Stimulated activated CD4-positive, alpha-beta T cell treated with anti-CD3 and anti-CD28 coated beads, Interleukin-1b, Interleukin-23, amount 100 ng/mL, for 48 hours (primary cell): Measurements from ENCODE around the gene IL17RA.
"Not testable (repeated sequence)": the region's sequence is repeated elsewhere in the genome, so short reads cannot be mapped to it uniquely, and the experiment has no call there.

Source experiments
- DNase-seq: peaks from one replicate; pipeline ENCODE4 v3.0.0-alpha.2; 2020

IL17RA gene

GRCh38 chr22:17084554-17085276 lies at the start of gene IL17RA:
TSS of gene IL17RA (plus strand) at chr22:17085000. CDS start at chr22:17085092, 92 bp downstream.
- peak; percentile 91 for DNase-seq

- no peak for DNase-seq
These were observed 49.6 kb upstream of the IL17RA start for GRCh38 chr22:17035246-17035645.

- not testable (repeated sequence) for DNase-seq
These were observed 48.6 kb upstream of the IL17RA start for GRCh38 chr22:17035976-17036841.

- not testable (repeated sequence) for DNase-seq
These were observed 47.7 kb upstream of the IL17RA start for GRCh38 chr22:17036842-17037711.

GRCh38 chr22:17043521-17043920 lies 41.3 kb upstream of the IL17RA start:
- DNase-seq, result no peak

- no peak for DNase-seq
These were observed 38.0 kb upstream of the IL17RA start for GRCh38 chr22:17046566-17047348.

- DNase-seq, result no peak
These were observed 37.1 kb upstream of the IL17RA start for GRCh38 chr22:17047656-17048055.

GRCh38 chr22:17056058-17056457 lies 28.7 kb upstream of the IL17RA start:
- no peak for DNase-seq

GRCh38 chr22:17056807-17057206 lies 28.0 kb upstream of the IL17RA start:
- DNase-seq, result no peak

- peak; percentile 34 for DNase-seq
These were observed 26.6 kb upstream of the IL17RA start for GRCh38 chr22:17057959-17058814.

GRCh38 chr22:17060126-17060525 lies 24.7 kb upstream of the IL17RA start:
- no peak for DNase-seq

- no peak for DNase-seq
These were observed 21.2 kb upstream of the IL17RA start for GRCh38 chr22:17063411-17064106.

GRCh38 chr22:17064498-17065100 lies 20.2 kb upstream of the IL17RA start:
- DNase-seq, result no peak

- DNase-seq, result no peak
These were observed 19.4 kb upstream of the IL17RA start for GRCh38 chr22:17065433-17065832.

- no peak for DNase-seq
These were observed 11.9 kb upstream of the IL17RA start for GRCh38 chr22:17072877-17073276.

GRCh38 chr22:17074648-17075002 lies 10.2 kb upstream of the IL17RA start:
- no peak for DNase-seq

GRCh38 chr22:17077255-17077654 lies 7.5 kb upstream of the IL17RA start:
- DNase-seq, result no peak

- no peak for DNase-seq
These were observed 5.2 kb upstream of the IL17RA start for GRCh38 chr22:17079572-17079971.

GRCh38 chr22:17083255-17083654 lies 1.5 kb upstream of the IL17RA start:
- no peak for DNase-seq

- DNase-seq, result no peak
These were observed 874 bp upstream of the IL17RA start for GRCh38 chr22:17083811-17084441.
